AG10803 (cell line): ENCODE data around the gene RRAS.
A peak's percentile ranks its signal among the peaks of the same experiment; 100 is the strongest.
"Not testable (repeated sequence)": the region's sequence is repeated elsewhere in the genome, so short reads cannot be mapped to it uniquely, and the experiment has no call there.

Source experiments
- DNase-seq: peaks from one replicate; pipeline ENCODE4 v3.0.0; 2010; ENCODE audit warnings: low read depth
- H3K4me3 ChIP-seq: 2 replicates; pipeline ENCODE4 v1.5.1; 2011; ENCODE audit warnings: mild to moderate bottlenecking, low read length, control low read depth
- CTCF ChIP-seq: conservative IDR thresholded peaks from 2 replicates; pipeline ENCODE4 v1.5.1; 2011; ENCODE audit warnings: mild to moderate bottlenecking, low read length, control low read depth, inconsistent platforms

RRAS gene

GRCh38 chr19:49635530-49636232 is 4.3 kb downstream of the RRAS start:
- no peak overlapping the region for H3K4me3 ChIP-seq
- peak; percentile 19 for TF ChIP-seq CTCF
- DNase-seq, result peak; percentile 33

GRCh38 chr19:49633273-49633672 is 6.7 kb downstream of the RRAS start:
- H3K4me3 ChIP-seq, DNase-seq: not testable (repeated sequence)

GRCh38 chr19:49632576-49632975 is 7.4 kb downstream of the RRAS start:
- DNase-seq, result no peak
- no peak overlapping the region for H3K4me3 ChIP-seq

DNA sequence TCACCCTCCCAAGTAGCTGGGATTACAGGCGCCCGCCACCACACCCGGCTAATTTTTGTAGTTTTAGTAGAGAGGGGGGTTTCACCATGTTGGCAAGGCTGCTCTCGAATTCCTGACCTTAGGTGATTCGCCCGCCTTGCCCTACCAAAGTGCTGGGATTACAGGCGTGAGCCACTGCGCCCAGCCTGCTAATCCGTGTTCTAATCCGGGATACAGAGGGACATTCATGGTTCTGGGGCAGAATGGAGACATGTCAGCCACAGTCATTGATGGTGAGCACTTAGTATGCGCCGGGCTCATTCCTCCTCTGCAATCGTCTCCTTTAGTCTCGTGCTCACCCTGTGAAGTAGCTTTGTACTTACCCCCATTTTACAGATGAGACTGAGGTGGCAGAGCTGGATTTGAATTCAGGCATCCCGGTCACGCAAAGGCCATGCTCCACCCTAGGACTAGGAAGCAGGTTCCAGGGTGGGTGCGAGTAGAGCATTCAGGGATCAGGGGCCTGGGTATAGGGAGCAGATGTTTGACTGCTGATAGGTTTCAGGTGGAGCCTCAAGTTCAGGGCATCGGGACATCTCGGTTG is 8.2 kb downstream of the RRAS start:
- no peak for TF ChIP-seq CTCF
- no peak for DNase-seq
- H3K4me3 ChIP-seq, result no peak overlapping the region

More at GRCh38 chr19:49632576-49632975, 7.4 kb downstream of the RRAS start:
- no peak for TF ChIP-seq CTCF

DNA sequence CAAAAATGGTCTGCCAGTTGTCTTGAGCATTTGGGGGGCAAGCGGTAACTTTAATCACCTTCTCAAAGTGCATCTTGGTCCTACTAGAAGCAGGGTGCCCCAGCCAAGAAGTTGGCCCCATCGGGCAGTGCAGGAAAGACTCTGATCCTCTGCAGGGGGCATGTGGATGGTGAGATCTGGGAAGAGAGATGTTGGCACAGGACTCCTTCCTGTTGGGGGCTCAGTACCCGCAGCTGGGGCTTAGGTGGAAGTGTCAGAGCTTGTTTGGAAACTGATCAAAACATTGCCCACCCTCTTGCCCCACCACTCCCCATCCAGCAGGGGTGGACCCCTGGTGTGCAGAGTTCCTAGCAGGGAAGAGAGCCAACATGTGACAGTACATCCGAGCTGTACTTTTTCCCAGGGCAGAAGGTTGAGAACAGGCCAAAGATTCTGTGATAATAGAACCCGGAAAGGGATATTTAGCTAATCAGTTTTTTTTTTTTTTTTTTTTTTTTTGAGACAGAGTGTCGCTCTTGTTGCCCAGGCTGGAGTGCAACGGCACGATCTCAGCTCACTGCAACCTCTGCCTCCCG is 8.8 kb downstream of the RRAS start:
- DNase-seq, result no peak
- TF ChIP-seq CTCF, result 0 out of 2 replicates have a peak, but pooled peaks have one; percentile 4
- H3K4me3 ChIP-seq, result no peak overlapping the region

DNA sequence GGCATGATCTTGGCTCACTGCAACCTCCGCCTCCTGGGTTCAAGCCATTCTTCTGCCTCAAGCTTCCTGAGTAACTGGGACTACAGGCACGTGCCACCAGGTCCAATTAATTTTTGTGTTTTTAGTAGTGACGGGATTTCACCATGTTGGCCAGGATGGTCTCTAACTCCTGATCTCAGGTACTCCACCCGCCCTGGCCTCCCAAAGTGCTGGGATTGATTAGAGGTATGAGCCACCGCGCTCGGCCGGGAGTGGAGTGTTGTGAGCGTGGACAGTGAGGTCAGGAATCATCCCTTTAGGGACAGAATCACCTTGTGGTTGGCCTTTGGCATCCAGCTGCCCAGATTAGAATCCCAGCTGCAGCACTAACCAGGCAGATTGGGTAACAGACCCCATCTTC is 10.3 kb downstream of the RRAS start:
- no peak for DNase-seq
- TF ChIP-seq CTCF, result no peak
- H3K4me3 ChIP-seq, result no peak overlapping the region

- no peak for DNase-seq
- H3K4me3 ChIP-seq, result no peak overlapping the region
- no peak for TF ChIP-seq CTCF
These were observed 13.7 kb downstream of the RRAS start for GRCh38 chr19:49626226-49626625.
